Thyroid gland (tissue), 4 donors: ENCODE data around the gene NKX2-1.

Experiments
- POLR2A ChIP-seq, 2 donors: fragments of 450-650 bp; IDR thresholded peaks; one replicate each; pipeline ENCODE4 v1.6.1; 2017; ENCODE audit warnings: antibody characterized with exemption in 2 of 2, mild to moderate bottlenecking in 2 of 2, moderate library complexity in 1 of 2
- TF ChIP-seq, protein P1 (sequence below), 6 experiments: fragments of 200-600 bp in 3 of 6; fragments of 450-650 bp in 3 of 6; sonication (generic) in 3 of 6; IDR thresholded peaks; one replicate each; pipeline ENCODE4 v1.5.1; 2016 to 2019; ENCODE audit warnings: antibody characterized with exemption in 6 of 6, mild to moderate bottlenecking in 2 of 6, inconsistent platforms in 1 of 6, moderate library complexity in 1 of 6

DNA sequence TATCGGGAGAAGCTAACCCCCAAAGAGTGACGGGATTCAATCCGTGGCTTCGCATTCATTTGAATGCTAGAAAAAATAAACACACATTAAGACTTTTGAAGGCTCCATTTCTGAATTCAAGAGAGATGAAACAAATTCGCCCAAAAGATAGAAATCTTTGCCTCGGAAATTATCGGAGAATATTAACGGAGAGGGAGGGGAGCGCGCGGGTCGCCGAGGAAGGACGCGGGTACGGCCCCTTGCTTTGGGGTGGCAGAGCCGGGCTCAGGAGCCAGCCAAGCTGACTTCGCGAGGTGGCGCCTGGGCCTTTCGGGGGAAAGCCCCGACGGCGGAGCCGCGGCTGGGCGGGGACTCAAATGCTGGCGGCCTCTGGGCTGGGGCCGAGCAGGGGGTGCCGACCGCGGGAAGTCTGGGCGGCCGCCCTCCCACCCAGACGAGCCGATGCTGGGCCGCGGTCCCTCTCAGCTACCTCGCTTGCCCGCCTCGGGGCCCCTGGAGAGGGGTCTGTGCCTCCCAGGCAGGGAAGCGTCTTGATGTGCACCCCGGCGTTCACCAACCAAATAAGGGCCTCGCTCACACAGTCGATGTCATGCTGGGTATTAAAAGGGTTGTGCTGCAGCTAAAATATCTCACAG is 14.7 kb downstream of the NKX2-1 start:
- TF ChIP-seq, protein P1, sequence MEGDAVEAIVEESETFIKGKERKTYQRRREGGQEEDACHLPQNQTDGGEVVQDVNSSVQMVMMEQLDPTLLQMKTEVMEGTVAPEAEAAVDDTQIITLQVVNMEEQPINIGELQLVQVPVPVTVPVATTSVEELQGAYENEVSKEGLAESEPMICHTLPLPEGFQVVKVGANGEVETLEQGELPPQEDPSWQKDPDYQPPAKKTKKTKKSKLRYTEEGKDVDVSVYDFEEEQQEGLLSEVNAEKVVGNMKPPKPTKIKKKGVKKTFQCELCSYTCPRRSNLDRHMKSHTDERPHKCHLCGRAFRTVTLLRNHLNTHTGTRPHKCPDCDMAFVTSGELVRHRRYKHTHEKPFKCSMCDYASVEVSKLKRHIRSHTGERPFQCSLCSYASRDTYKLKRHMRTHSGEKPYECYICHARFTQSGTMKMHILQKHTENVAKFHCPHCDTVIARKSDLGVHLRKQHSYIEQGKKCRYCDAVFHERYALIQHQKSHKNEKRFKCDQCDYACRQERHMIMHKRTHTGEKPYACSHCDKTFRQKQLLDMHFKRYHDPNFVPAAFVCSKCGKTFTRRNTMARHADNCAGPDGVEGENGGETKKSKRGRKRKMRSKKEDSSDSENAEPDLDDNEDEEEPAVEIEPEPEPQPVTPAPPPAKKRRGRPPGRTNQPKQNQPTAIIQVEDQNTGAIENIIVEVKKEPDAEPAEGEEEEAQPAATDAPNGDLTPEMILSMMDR (IDR thresholded peaks at IDR 0.05), result no peak
- TF ChIP-seq POLR2A (IDR thresholded peaks at IDR 0.05), result peak; percentile 33 to 69
